Gastroesophageal sphincter (tissue), 3 donors: ENCODE results near the gene KRTAP4-11.
"Not testable (repeated sequence)": the region's sequence is repeated elsewhere in the genome, so short reads cannot be mapped to it uniquely, and the experiment has no call there.

Experiments used
- EP300 ChIP-seq: sonication (generic); formaldehyde crosslinking; IDR thresholded peaks from one replicate; pipeline ENCODE4 v1.6.1; 2017; ENCODE audit warnings: antibody characterized with exemption, mild to moderate bottlenecking
- POLR2A ChIP-seq, 2 donors: fragments of 450-650 bp; IDR thresholded peaks; one replicate each; pipeline ENCODE4 v1.6.1; 2017; ENCODE audit warnings: antibody characterized with exemption in 2 of 2, mild to moderate bottlenecking in 2 of 2, moderate library complexity in 1 of 2
- POLR2AphosphoS5 ChIP-seq: sonication (generic); formaldehyde crosslinking; IDR thresholded peaks from one replicate; pipeline ENCODE4 v1.6.1; 2017; ENCODE audit warnings: antibody characterized with exemption
- TF ChIP-seq, protein P1 (sequence below), 4 experiments: fragments of 200-600 bp in 2 of 4; fragments of 450-650 bp in 2 of 4; sonication (generic) in 1 of 4; IDR thresholded peaks; one replicate each; pipeline ENCODE4 v1.5.1; 2017 to 2019; ENCODE audit warnings: antibody characterized with exemption in 4 of 4, mild to moderate bottlenecking in 2 of 4, moderate library complexity in 2 of 4

DNA sequence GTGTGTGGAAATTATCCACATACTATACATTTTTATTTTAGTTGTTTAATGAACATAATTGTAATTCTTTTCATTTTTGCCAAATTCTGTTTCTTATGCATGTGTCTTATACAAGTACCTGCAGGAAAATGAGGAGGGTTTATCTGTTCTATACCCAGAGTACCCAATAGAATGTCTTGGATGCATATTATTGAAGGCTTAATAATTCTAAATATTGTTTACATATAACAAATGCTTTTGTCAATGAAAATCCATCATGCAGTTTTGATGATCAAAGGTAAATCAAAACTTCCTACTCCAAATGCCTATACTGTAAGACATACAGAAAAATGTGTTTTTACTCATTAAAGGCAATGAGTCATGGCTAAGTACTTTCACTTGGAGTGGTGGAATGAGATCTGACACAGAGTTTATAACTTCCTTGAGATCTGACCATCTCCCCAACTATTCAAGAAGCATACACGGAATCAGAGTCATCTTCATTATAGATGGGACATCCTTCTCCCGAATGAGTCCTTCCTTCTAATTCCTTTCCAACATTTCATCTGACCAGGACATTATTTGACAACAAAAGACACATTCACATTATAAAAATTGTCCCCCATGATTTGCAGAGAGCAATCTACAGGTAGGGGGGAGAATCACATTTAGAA lies 13.7 kb downstream of the KRTAP4-11 start:
- TF ChIP-seq, protein P1, sequence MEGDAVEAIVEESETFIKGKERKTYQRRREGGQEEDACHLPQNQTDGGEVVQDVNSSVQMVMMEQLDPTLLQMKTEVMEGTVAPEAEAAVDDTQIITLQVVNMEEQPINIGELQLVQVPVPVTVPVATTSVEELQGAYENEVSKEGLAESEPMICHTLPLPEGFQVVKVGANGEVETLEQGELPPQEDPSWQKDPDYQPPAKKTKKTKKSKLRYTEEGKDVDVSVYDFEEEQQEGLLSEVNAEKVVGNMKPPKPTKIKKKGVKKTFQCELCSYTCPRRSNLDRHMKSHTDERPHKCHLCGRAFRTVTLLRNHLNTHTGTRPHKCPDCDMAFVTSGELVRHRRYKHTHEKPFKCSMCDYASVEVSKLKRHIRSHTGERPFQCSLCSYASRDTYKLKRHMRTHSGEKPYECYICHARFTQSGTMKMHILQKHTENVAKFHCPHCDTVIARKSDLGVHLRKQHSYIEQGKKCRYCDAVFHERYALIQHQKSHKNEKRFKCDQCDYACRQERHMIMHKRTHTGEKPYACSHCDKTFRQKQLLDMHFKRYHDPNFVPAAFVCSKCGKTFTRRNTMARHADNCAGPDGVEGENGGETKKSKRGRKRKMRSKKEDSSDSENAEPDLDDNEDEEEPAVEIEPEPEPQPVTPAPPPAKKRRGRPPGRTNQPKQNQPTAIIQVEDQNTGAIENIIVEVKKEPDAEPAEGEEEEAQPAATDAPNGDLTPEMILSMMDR (IDR thresholded peaks at IDR 0.05): not testable (repeated sequence)
- TF ChIP-seq POLR2A (IDR thresholded peaks at IDR 0.05); EP300; POLR2AphosphoS5: not testable (repeated sequence)
